HepG2 (cell line): ENCODE measurements around the gene ENTPD6. TPM values are rescaled to one million over a fixed set of nuclear protein-coding genes. Genes with fewer than 3 reads are reported as not detected.

Experiments
- ATAC-seq: fragments of 200-7000 bp; cut with Tn5 transposase; 3 replicates; pipeline ENCODE4 v1.9.1; 2020; ENCODE audit warnings: mild to moderate bottlenecking, moderate library complexity
- BruUV-seq: library from RNA; stranded (reverse); fragments of 400-500 nt; replicated peaks from 2 replicates; lab custom pipeline; 2021; lab: Mats Ljungman, UMichigan
- CTCF ChIA-PET: fragments of 300-600 bp; formaldehyde crosslinking; extraction: SDS; loops from one replicate; lab custom pipeline; 2021; ENCODE audit warnings: low total read pairs, inconsistent platforms, low intra/inter-chr PET ratio; lab: Yijun Ruan, JAX
- POLR2A ChIA-PET: fragments of 350-600 bp; sonication (Branson Sonifier 250); formaldehyde crosslinking; loops from one replicate; lab custom pipeline; 2020; ENCODE audit warnings: antibody characterized with exemption, inconsistent platforms; lab: Yijun Ruan, JAX
- DNase-seq: peaks from one replicate; pipeline ENCODE4 v3.0.0-alpha.2; 2015; ENCODE audit warnings: low spot score
- FAIRE-seq: peaks from 3 replicates; lab custom pipeline; 2011; peaks lifted over from hg19 to GRCh38; lab: Jason Lieb, UNC
- H2AFZ ChIP-seq: one replicate; pipeline ENCODE4 v1.6.1; 2011; ENCODE audit warnings: low read length, inconsistent platforms
- H3K27ac ChIP-seq: fragments of 300-600 bp; 3 replicates; pipeline ENCODE4 v1.8.0; 2011; ENCODE audit warnings: mixed run types, mild to moderate bottlenecking, mixed read lengths, low read length, inconsistent platforms; ENCODE audit not compliant: insufficient read depth; ENCODE audit errors: extremely low read length
- H3K27me3 ChIP-seq, 2 experiments: fragments of 200-600 bp in 1 of 2; 2 replicates in 1 of 2; 3 replicates in 1 of 2; pipeline versions ENCODE4 v1.6.0 to v1.8.0; 2011; ENCODE audit warnings: low read length in 2 of 2, mild to moderate bottlenecking in 2 of 2, moderate library complexity in 2 of 2, inconsistent platforms in 1 of 2; ENCODE audit not compliant: insufficient read depth in 2 of 2, control insufficient read depth in 1 of 2
- H3K36me3 ChIP-seq, 2 experiments: fragments of 200-600 bp in 1 of 2; replicated peaks in 1 of 2; 2 replicates in 1 of 2; 3 replicates in 1 of 2; pipeline versions ENCODE4 v1.5.1 to v1.8.0; 2011; ENCODE audit warnings: low read length in 2 of 2, inconsistent platforms in 1 of 2; ENCODE audit not compliant: insufficient read depth in 2 of 2, control insufficient read depth in 1 of 2
- H3K4me1 ChIP-seq: 2 replicates; pipeline ENCODE4 v1.5.1; 2012; ENCODE audit warnings: low read length, inconsistent platforms; ENCODE audit not compliant: insufficient read depth
- H3K4me2 ChIP-seq: 2 replicates; pipeline ENCODE4 v1.6.0; 2011; ENCODE audit warnings: low read depth, low read length, inconsistent platforms
- H3K4me3 ChIP-seq, 3 experiments: fragments of 200-600 bp in 1 of 3; sonication (generic), shearing (Covaris generic) in 1 of 3; replicated peaks in 1 of 3; 2 replicates each; pipeline ENCODE4 v1.5.1; 2011 to 2016; ENCODE audit warnings: low read length in 3 of 3, inconsistent platforms in 2 of 3, low read depth in 2 of 3, mild to moderate bottlenecking in 2 of 3, control low read depth in 1 of 3, mixed read lengths in 1 of 3; ENCODE audit not compliant: insufficient read depth in 1 of 3
- H3K79me2 ChIP-seq: one replicate; pipeline ENCODE4 v1.6.1; 2011; ENCODE audit warnings: low read length, inconsistent platforms; ENCODE audit not compliant: insufficient read depth
- H3K9ac ChIP-seq: 2 replicates; pipeline ENCODE4 v1.6.0; 2011; ENCODE audit warnings: mild to moderate bottlenecking, low read depth, low read length, inconsistent platforms; ENCODE audit not compliant: insufficient read depth
- H3K9me3 ChIP-seq: 2 replicates; pipeline ENCODE4 v1.5.1; 2012; ENCODE audit warnings: mild to moderate bottlenecking, low read length
- H4K20me1 ChIP-seq: 2 replicates; pipeline ENCODE4 v1.6.0; 2011; ENCODE audit warnings: inconsistent platforms, mild to moderate bottlenecking, low read length, moderate library complexity; ENCODE audit not compliant: insufficient read depth
- ARID2 ChIP-seq: sonication (generic); formaldehyde crosslinking; IDR thresholded peaks from 2 replicates; pipeline ENCODE4 v1.8.1; 2022; ENCODE audit warnings: mild to moderate bottlenecking, missing genetic modification reagents, borderline replicate concordance
- ELF3 ChIP-seq: IDR thresholded peaks from 2 replicates; pipeline ENCODE4 v1.6.1; 2016; ENCODE audit warnings: missing genetic modification reagents, missing compliant biosample characterization
- MTA1 ChIP-seq: sonication (generic); formaldehyde crosslinking; IDR thresholded peaks from 2 replicates; pipeline ENCODE4 v1.4.0; 2020; ENCODE audit warnings: missing genetic modification reagents, mild to moderate bottlenecking, borderline replicate concordance
- ZNF75D ChIP-seq: sonication (generic); formaldehyde crosslinking; IDR thresholded peaks from 2 replicates; pipeline ENCODE4 v1.8.1; 2023; ENCODE audit warnings: missing genetic modification reagents, mild to moderate bottlenecking, borderline replicate concordance
- ZSCAN21 ChIP-seq: sonication (generic); formaldehyde crosslinking; IDR thresholded peaks from 2 replicates; pipeline ENCODE4 v1.8.0; 2022; ENCODE audit warnings: mild to moderate bottlenecking, missing genetic modification reagents, moderate library complexity, borderline replicate concordance
- WGBS: methylation state at CpG from one replicate; pipeline ENCODE4 v1.1.6; 2017; ENCODE audit warnings: low lambda C conversion rate; 5-methylcytosine and 5-hydroxymethylcytosine counted together
- in situ Hi-C: cut with HindIII; loops from 2 replicates; pipeline ENCODE4 v1.10.0; 2017; ENCODE audit warnings: low pct_unique_long_range_greater_than_20kb; ENCODE audit not compliant: extremely low pct_ligation_motif_present
- intact Hi-C: fragments of 100-400 bp; cut with micrococcal nuclease; formaldehyde crosslinking; loops from one replicate; pipeline ENCODE4 v1.10.0; 2022; ENCODE audit not compliant: unreplicated experiment
- polyA plus RNA-seq, 8 experiments: library from polyadenylated mRNA; depleted of rRNA in 3 of 8; stranded (reverse) in 7 of 8; unstranded in 1 of 8; fragments of >200 nt; fragmentation: Illumina TruSeq in 4 of 8; extraction: Trizol in 4 of 8; gene quantifications; 2 replicates each; pipeline versions ENCODE4 v1.2.1 to v1.2.3, GENCODE V29; 2011 to 2016; ENCODE audit warnings: low read depth in 4 of 8, missing spikeins in 1 of 8, mixed read lengths in 1 of 8; ENCODE audit not compliant: insufficient read depth in 1 of 8
- total RNA-seq, 5 experiments: library from RNA; depleted of rRNA; stranded (reverse); fragments of >200 nt; fragmentation: Illumina TruSeq; extraction: Trizol; gene quantifications; 2 replicates each; pipeline ENCODE4 v1.2.3, GENCODE V29; 2016; ENCODE audit warnings: low read depth in 1 of 5
- TF ChIP-seq, protein P1 (sequence below): sonication (generic); formaldehyde crosslinking; IDR thresholded peaks from 2 replicates; pipeline ENCODE4 v1.5.1; 2020; ENCODE audit warnings: mild to moderate bottlenecking, missing genetic modification reagents, moderate library complexity
- TF ChIP-seq, protein P2 (sequence below): conservative IDR thresholded peaks from 2 replicates; pipeline ENCODE4 v1.6.1; 2018; ENCODE audit warnings: missing genetic modification reagents
- TF ChIP-seq, protein P3 (sequence below): sonication (generic); formaldehyde crosslinking; IDR thresholded peaks from 2 replicates; pipeline ENCODE4 v1.9.0; 2022; ENCODE audit warnings: missing genetic modification reagents, mild to moderate bottlenecking, borderline replicate concordance

Gene ENTPD6
- total and polyA plus RNA-seq, 2 of the 13 experiments (the other 11 are each of a cell fraction or from before 2014, with no cell fraction given), result 164 to 172 TPM

DNA sequence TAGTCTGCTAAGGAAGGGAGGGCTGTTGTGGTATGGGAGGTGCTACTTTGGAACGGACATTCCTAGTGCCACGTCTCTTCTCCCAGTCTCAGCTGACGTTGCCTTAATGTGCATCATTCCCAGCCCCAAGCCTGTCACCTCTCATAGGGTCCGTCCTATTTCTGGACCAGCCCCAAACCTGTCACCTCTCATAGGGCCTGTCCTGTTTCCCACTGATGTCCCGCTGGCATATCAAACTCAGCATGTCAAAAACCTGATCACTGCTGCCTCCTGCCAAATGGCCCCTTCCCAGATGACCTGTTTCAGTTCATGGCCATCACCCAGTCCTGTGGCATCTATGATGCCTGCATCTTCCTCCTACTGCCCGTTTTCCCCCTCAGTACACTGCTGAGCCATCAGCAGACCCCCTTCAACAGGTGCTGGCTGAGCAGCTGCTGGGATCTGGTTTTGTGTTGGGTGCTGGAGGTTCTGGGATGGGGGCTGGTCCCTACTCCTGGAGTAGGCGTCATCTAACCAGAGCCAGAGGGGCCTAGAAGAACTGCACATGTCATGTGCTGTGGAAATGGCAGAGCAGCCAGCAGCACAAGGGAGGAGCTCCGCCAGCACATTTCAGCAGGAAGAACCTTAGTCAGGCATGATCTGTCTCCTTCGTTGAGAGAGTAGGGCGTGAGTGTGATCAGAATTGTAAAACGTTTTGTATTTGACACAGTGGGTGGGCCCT lies 3.3 kb downstream of the ENTPD6 start:
- H2AFZ ChIP-seq, result no peak overlapping the region
- ChIA-PET CTCF (no interaction called here), POLR2A (interaction anchor here (2.0 kb wide), 1 partner anchor 49 kb away, joined by 8 read pairs; the partner anchor contains the start of gene PYGB)
- no peak overlapping the region for H3K4me2 ChIP-seq
- BruUV-seq, result no TSS peak
- H3K9ac ChIP-seq, result no peak overlapping the region
- H3K4me1 ChIP-seq, result peaks cover 64% of the 10 kb centered on the region
- in situ Hi-C loops, result loop anchor here (5.0 kb wide), 1 partner anchor 207 kb away; the partner anchor contains the start of gene APMAP
- 89% methylated on average over 11 of the region's 11 CpGs for WGBS
- peaks cover 74% of the 10 kb centered on the region for H3K79me2 ChIP-seq
- ATAC-seq (no peak), DNase-seq (no peak), FAIRE-seq (no peak)
- peaks cover 0 to 5% of the 10 kb centered on the region in 2 experiments; a peak in 3 of 5 replicates for H3K36me3 ChIP-seq
- H3K9me3 ChIP-seq, result no peaks in the 10 kb centered on the region
- H3K27ac ChIP-seq, result no peak overlapping the region
- H4K20me1 ChIP-seq, result peaks cover 17% of the 10 kb centered on the region
- no peak overlapping the region for H3K4me3 ChIP-seq
- TF ChIP-seq, protein P1, sequence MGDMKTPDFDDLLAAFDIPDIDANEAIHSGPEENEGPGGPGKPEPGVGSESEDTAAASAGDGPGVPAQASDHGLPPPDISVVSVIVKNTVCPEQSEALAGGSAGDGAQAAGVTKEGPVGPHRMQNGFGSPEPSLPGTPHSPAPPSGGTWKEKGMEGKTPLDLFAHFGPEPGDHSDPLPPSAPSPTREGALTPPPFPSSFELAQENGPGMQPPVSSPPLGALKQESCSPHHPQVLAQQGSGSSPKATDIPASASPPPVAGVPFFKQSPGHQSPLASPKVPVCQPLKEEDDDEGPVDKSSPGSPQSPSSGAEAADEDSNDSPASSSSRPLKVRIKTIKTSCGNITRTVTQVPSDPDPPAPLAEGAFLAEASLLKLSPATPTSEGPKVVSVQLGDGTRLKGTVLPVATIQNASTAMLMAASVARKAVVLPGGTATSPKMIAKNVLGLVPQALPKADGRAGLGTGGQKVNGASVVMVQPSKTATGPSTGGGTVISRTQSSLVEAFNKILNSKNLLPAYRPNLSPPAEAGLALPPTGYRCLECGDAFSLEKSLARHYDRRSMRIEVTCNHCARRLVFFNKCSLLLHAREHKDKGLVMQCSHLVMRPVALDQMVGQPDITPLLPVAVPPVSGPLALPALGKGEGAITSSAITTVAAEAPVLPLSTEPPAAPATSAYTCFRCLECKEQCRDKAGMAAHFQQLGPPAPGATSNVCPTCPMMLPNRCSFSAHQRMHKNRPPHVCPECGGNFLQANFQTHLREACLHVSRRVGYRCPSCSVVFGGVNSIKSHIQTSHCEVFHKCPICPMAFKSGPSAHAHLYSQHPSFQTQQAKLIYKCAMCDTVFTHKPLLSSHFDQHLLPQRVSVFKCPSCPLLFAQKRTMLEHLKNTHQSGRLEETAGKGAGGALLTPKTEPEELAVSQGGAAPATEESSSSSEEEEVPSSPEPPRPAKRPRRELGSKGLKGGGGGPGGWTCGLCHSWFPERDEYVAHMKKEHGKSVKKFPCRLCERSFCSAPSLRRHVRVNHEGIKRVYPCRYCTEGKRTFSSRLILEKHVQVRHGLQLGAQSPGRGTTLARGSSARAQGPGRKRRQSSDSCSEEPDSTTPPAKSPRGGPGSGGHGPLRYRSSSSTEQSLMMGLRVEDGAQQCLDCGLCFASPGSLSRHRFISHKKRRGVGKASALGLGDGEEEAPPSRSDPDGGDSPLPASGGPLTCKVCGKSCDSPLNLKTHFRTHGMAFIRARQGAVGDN (CRISPR knock-in tag), result peak; percentile 28; the same call in 1 of the 2 replicates
- peak; percentile 48; the same call in 1 of the 2 replicates for TF ChIP-seq ZNF75D (CRISPR knock-in tag)
- no peak for TF ChIP-seq ARID2 (CRISPR knock-in tag)
- no peak for TF ChIP-seq ELF3 (CRISPR knock-in tag)
- no peak for TF ChIP-seq ZSCAN21 (CRISPR knock-in tag)
- TF ChIP-seq, protein P2, sequence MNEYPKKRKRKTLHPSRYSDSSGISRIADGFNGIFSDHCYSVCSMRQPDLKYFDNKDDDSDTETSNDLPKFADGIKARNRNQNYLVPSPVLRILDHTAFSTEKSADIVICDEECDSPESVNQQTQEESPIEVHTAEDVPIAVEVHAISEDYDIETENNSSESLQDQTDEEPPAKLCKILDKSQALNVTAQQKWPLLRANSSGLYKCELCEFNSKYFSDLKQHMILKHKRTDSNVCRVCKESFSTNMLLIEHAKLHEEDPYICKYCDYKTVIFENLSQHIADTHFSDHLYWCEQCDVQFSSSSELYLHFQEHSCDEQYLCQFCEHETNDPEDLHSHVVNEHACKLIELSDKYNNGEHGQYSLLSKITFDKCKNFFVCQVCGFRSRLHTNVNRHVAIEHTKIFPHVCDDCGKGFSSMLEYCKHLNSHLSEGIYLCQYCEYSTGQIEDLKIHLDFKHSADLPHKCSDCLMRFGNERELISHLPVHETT, result no peak
- 0 out of 2 replicates have a peak, but pooled peaks have one; percentile 18 for TF ChIP-seq MTA1
- TF ChIP-seq, protein P3, sequence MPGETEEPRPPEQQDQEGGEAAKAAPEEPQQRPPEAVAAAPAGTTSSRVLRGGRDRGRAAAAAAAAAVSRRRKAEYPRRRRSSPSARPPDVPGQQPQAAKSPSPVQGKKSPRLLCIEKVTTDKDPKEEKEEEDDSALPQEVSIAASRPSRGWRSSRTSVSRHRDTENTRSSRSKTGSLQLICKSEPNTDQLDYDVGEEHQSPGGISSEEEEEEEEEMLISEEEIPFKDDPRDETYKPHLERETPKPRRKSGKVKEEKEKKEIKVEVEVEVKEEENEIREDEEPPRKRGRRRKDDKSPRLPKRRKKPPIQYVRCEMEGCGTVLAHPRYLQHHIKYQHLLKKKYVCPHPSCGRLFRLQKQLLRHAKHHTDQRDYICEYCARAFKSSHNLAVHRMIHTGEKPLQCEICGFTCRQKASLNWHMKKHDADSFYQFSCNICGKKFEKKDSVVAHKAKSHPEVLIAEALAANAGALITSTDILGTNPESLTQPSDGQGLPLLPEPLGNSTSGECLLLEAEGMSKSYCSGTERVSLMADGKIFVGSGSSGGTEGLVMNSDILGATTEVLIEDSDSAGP (CRISPR knock-in tag), result 0 out of 2 replicates have a peak, but pooled peaks have one; percentile 19
- no peaks in the 10 kb centered on the region; a peak in 1 of 5 replicates for H3K27me3 ChIP-seq
- intact Hi-C loops, result no loop called here
